ENCODE results near the gene MCM8.

GRCh38 chr20:5999783-6000182 lies 49.3 kb downstream of the MCM8 start:
- TF ChIP-seq, protein P1, sequence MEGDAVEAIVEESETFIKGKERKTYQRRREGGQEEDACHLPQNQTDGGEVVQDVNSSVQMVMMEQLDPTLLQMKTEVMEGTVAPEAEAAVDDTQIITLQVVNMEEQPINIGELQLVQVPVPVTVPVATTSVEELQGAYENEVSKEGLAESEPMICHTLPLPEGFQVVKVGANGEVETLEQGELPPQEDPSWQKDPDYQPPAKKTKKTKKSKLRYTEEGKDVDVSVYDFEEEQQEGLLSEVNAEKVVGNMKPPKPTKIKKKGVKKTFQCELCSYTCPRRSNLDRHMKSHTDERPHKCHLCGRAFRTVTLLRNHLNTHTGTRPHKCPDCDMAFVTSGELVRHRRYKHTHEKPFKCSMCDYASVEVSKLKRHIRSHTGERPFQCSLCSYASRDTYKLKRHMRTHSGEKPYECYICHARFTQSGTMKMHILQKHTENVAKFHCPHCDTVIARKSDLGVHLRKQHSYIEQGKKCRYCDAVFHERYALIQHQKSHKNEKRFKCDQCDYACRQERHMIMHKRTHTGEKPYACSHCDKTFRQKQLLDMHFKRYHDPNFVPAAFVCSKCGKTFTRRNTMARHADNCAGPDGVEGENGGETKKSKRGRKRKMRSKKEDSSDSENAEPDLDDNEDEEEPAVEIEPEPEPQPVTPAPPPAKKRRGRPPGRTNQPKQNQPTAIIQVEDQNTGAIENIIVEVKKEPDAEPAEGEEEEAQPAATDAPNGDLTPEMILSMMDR (IDR thresholded peaks at IDR 0.05) = no peak
- TF ChIP-seq POLR2A (IDR thresholded peaks at IDR 0.05; ENCODE audit: low read depth) = no peak
- TF ChIP-seq POLR2AphosphoS5 (IDR thresholded peaks at IDR 0.05) = no peak
- TF ChIP-seq EP300 (IDR thresholded peaks at IDR 0.05) = no peak
